ENCODE data around the gene RAB3IL1.

Gene RAB3IL1

GRCh38 chr11:61905801-61906521, 11.4 kb downstream of the RAB3IL1 start:
- TF ChIP-seq CTCF (IDR thresholded peaks at IDR 0.05; ENCODE audit: borderline replicate concordance, control extremely low read depth, extremely low read depth, insufficient read depth, missing control alignments), result no peak
- DNase-seq (ENCODE audit: low spot score), result no peak
- in situ Hi-C loops (cut with MboI; ENCODE audit: low sequenced_read_pairs, unreplicated experiment), result no loop called here

- in situ Hi-C loops (cut with MboI; ENCODE audit: low sequenced_read_pairs, unreplicated experiment), result no loop called here
- no peak for TF ChIP-seq CTCF (IDR thresholded peaks at IDR 0.05; ENCODE audit: borderline replicate concordance, control extremely low read depth, extremely low read depth, insufficient read depth, missing control alignments)
- no peak for DNase-seq (ENCODE audit: low spot score)
These were observed 12.2 kb downstream of the RAB3IL1 start for GRCh38 chr11:61905067-61905696.

GRCh38 chr11:61904539-61905048, 12.8 kb downstream of the RAB3IL1 start:
- no peak for DNase-seq (ENCODE audit: low spot score)
- no peak for TF ChIP-seq CTCF (IDR thresholded peaks at IDR 0.05; ENCODE audit: borderline replicate concordance, control extremely low read depth, extremely low read depth, insufficient read depth, missing control alignments)
- in situ Hi-C loops (cut with MboI; ENCODE audit: low sequenced_read_pairs, unreplicated experiment), result no loop called here

GRCh38 chr11:61903845-61904244, 13.5 kb downstream of the RAB3IL1 start:
- no peak for TF ChIP-seq CTCF (IDR thresholded peaks at IDR 0.05; ENCODE audit: borderline replicate concordance, control extremely low read depth, extremely low read depth, insufficient read depth, missing control alignments)
- no peak for DNase-seq (ENCODE audit: low spot score)
- in situ Hi-C loops (cut with MboI; ENCODE audit: low sequenced_read_pairs, unreplicated experiment), result no loop called here

- no peak for DNase-seq (ENCODE audit: low spot score)
- in situ Hi-C loops (cut with MboI; ENCODE audit: low sequenced_read_pairs, unreplicated experiment), result no loop called here
- TF ChIP-seq CTCF (IDR thresholded peaks at IDR 0.05; ENCODE audit: borderline replicate concordance, control extremely low read depth, extremely low read depth, insufficient read depth, missing control alignments), result no peak
These were observed 15.1 kb downstream of the RAB3IL1 start for GRCh38 chr11:61902313-61902712.

- in situ Hi-C loops (cut with MboI; ENCODE audit: low sequenced_read_pairs, unreplicated experiment), result no loop called here
- TF ChIP-seq CTCF (IDR thresholded peaks at IDR 0.05; ENCODE audit: borderline replicate concordance, control extremely low read depth, extremely low read depth, insufficient read depth, missing control alignments), result no peak
- DNase-seq (ENCODE audit: low spot score), result no peak
These were observed 16.0 kb downstream of the RAB3IL1 start for GRCh38 chr11:61901397-61901796.
